Heart right ventricle (tissue), 16 donors: ENCODE data around the gene CT47C1. TPM values are rescaled to one million over a fixed set of nuclear protein-coding genes. Genes with fewer than 3 reads are reported as not detected.

ENCODE experiments used
- ATAC-seq, 8 donors: fragments of 200-7000 bp; cut with Tn5 transposase; one replicate each; pipeline ENCODE4 v1.9.1; 2020; ENCODE audit warnings: mild to moderate bottlenecking in 8 of 8, moderate library complexity in 8 of 8, moderate number of reproducible peaks in 1 of 8
- DNase-seq, 2 donors: peaks; one replicate each; pipeline ENCODE4 v3.0.0-alpha.2; 2020
- H3K27ac ChIP-seq, 10 donors: fragments of 200-600 bp; sonication (generic) in 2 of 10; one replicate each; pipeline versions ENCODE4 v1.5.0 to v1.8.0; 2020 to 2022; ENCODE audit warnings: mild to moderate bottlenecking in 3 of 10
- H3K27me3 ChIP-seq, 7 donors: fragments of 200-600 bp; one replicate each; pipeline ENCODE4 v1.8.0; 2021 to 2022; ENCODE audit warnings: mild to moderate bottlenecking in 2 of 7
- H3K36me3 ChIP-seq, 9 donors: fragments of 200-600 bp; sonication (generic) in 1 of 9; one replicate each; pipeline versions ENCODE4 v1.5.0 to v1.8.0; 2020 to 2022; ENCODE audit warnings: mild to moderate bottlenecking in 2 of 9
- H3K4me1 ChIP-seq, 9 donors: fragments of 200-600 bp; sonication (generic) in 1 of 9; one replicate each; pipeline versions ENCODE4 v1.5.0 to v1.8.0; 2020 to 2022; ENCODE audit warnings: mild to moderate bottlenecking in 4 of 9
- H3K4me3 ChIP-seq, 10 donors: fragments of 200-600 bp; sonication (generic) in 2 of 10; one replicate each; pipeline versions ENCODE4 v1.5.0 to v1.8.0; 2020 to 2022; ENCODE audit warnings: mild to moderate bottlenecking in 7 of 10, moderate library complexity in 2 of 10
- H3K9me3 ChIP-seq, 11 donors: fragments of 200-600 bp in 10 of 11; sonication (generic) in 2 of 11; one replicate each; pipeline versions ENCODE4 v1.5.0 to v1.8.0; 2013 to 2022; ENCODE audit warnings: mild to moderate bottlenecking in 2 of 11, control low read depth in 1 of 11, moderate library complexity in 1 of 11
- CTCF ChIP-seq, 9 donors: fragments of 200-600 bp; sonication (generic) in 2 of 9; IDR thresholded peaks; one replicate each; pipeline versions ENCODE4 v1.5.0 to v1.8.0; 2021 to 2022; ENCODE audit warnings: antibody characterized with exemption in 9 of 9, mild to moderate bottlenecking in 5 of 9, moderate library complexity in 1 of 9
- WGBS, 2 donors: extraction: QIAGEN DNeasy Blood & Tissue Kit; methylation state at CpG; one replicate each; pipeline ENCODE4 v1.1.7; 2013; ENCODE audit warnings: inconsistent platforms in 1 of 2; 5-methylcytosine and 5-hydroxymethylcytosine counted together
- intact Hi-C, 10 donors: fragments of 100-400 bp; cut with DNase I; formaldehyde crosslinking; loops; one replicate each; pipeline versions ENCODE4 v1.11.1 to v1.14.2; 2022
- polyA plus RNA-seq, 2 donors: library from polyadenylated mRNA; stranded (reverse); fragments of 200-250 nt; gene quantifications; one replicate each; pipeline ENCODE4 v1.2.3, GENCODE V29; 2013
- total RNA-seq, 10 donors: library from RNA; stranded (reverse); fragmentation: NEBNext Ultra II Directional in 3 of 10; extraction: Animal tissue kit (Norgen Biotek cat#: 25700) in 3 of 10; gene quantifications; one replicate each; pipeline versions ENCODE4 v1.2.1 to v1.2.4, GENCODE V29; 2021 to 2023
- donor health status: Arrhythmogenic right ventricular cardiomyopathy.
- donor health status: ischemic (EF 13 %, LVEDD 7.1; RV severe dilation, severe dysfunction).
- donor health status: healthy with polysubstance abuse.
- donor health status: DM: no; HTN: yes; CAD: no.
- donor health status: DM: no; HTN: no; CAD: no.
- donor health status: ischemic (EF 25% LVEDD 6.9; RV normal size, moderate dysfunction).
- donor health status: ischemic (EF 25% LVEDD 5.7; RV mildly dilated, moderate dysfunction).
- donor health status: healthy.
- donor health status: DM: yes; HTN: yes; CAD: no.
- donor health status: Ischemic cardiomyopathy.
- donor health status: ischemic (EF 35%, LVEDD 5.7; RV mildly dilated, moderate dysfunction).
- donor health status: nonischemic (EF 11% LVEDD 7.7; RV severe dilation, severe dysfunction).
- donor health status: DM: yes; HTN: yes; CAD: no.
- donor health status: PGD.
- donor health status: ischemic (EF 29% LVEDD 5.4; RV normal size, mild dysfunction).
- donor health status: nonischemic (EF 23%, LVEDD 6.1; RV moderate dilation, normal function).

Gene CT47C1
- total and polyA plus RNA-seq, 12 donors, result not detected

GRCh38 chrX:119073911-119074310 lies 1.1 kb downstream of the CT47C1 start:
- Histone ChIP-seq H3K4me3 (no peak overlapping the region), H3K4me1 (no peaks in the 10 kb centered on the region), H3K9me3 (no peaks in the 10 kb centered on the region), H3K36me3 (no peaks in the 10 kb centered on the region), H3K27ac (no peak overlapping the region), H3K27me3 (peaks cover 0 to 25% (median 0%) of the 10 kb centered on the region in 7 donors)
- no peak for TF ChIP-seq CTCF (IDR thresholded peaks at IDR 0.05)
- intact Hi-C loops, result no loop called here
- DNase-seq (no peak), ATAC-seq (no peak)
- WGBS, 2 donors, result 92 to 94% methylated on average over 15 to 19 of the region's 19 CpGs

GRCh38 chrX:119075270-119076025 lies 2.7 kb downstream of the CT47C1 start:
- TF ChIP-seq CTCF (IDR thresholded peaks at IDR 0.05), result no peak
- intact Hi-C loops, result no loop called here
- DNase-seq, result no peak
- no peak overlapping the region for H3K4me3 ChIP-seq
- WGBS, 2 donors, result 92 to 95% methylated on average over 3 of the region's 3 CpGs
- H3K27ac ChIP-seq, result no peak overlapping the region
- peaks cover 0 to 16% (median 0%) of the 10 kb centered on the region in 7 donors for H3K27me3 ChIP-seq
- no peaks in the 10 kb centered on the region for H3K4me1 ChIP-seq
- no peak for ATAC-seq
- no peaks in the 10 kb centered on the region for H3K36me3 ChIP-seq
- H3K9me3 ChIP-seq, result no peaks in the 10 kb centered on the region

- ATAC-seq (no peak), DNase-seq (no peak)
- Histone ChIP-seq H3K4me1 (no peaks in the 10 kb centered on the region), H3K4me3 (no peak overlapping the region), H3K9me3 (no peaks in the 10 kb centered on the region), H3K36me3 (no peaks in the 10 kb centered on the region), H3K27me3 (peaks cover 0 to 17% (median 0%) of the 10 kb centered on the region in 7 donors), H3K27ac (no peak overlapping the region)
- 74 to 80% methylated on average over 1 of the region's 1 CpG for WGBS, 2 donors
- intact Hi-C loops, result no loop called here
- TF ChIP-seq CTCF (IDR thresholded peaks at IDR 0.05), result no peak
These were observed 9.5 kb downstream of the CT47C1 start for GRCh38 chrX:119082278-119082677.

GRCh38 chrX:119084766-119085165 lies 12.0 kb downstream of the CT47C1 start:
- H3K27me3 ChIP-seq, result peaks cover 0 to 16% (median 0%) of the 10 kb centered on the region in 7 donors
- intact Hi-C loops, result no loop called here
- WGBS, 2 donors, result 80 to 86% methylated on average over 3 of the region's 3 CpGs

More at GRCh38 chrX:119084766-119085165, 12.0 kb downstream of the CT47C1 start:
- Histone ChIP-seq H3K36me3 (no peaks in the 10 kb centered on the region), H3K27ac (no peak overlapping the region), H3K4me1 (no peaks in the 10 kb centered on the region), H3K9me3 (no peaks in the 10 kb centered on the region), H3K4me3 (no peak overlapping the region)
- DNase-seq, result no peak
- ATAC-seq, result no peak
- no peak for TF ChIP-seq CTCF (IDR thresholded peaks at IDR 0.05)
